Activated naive CD4-positive, alpha-beta T cell treated with anti-CD3 and anti-CD28 coated beads, Interleukin-2, amount 50 U/mL, for 72 hours (primary cell): ENCODE results near the gene OGA. TPM values are rescaled to one million over a fixed set of nuclear protein-coding genes. Genes with fewer than 3 reads are reported as not detected.
A peak's percentile ranks its signal among the peaks of the same experiment; 100 is the strongest.

ENCODE experiments used
- ATAC-seq, 2 donors: fragments of 150-1000 bp; cut with Tn5 transposase; 2 replicates each; pipeline ENCODE4 v1.10.0; 2021; ENCODE audit warnings: mild to moderate bottlenecking in 2 of 2, moderate library complexity in 2 of 2
- DNase-seq, 2 donors: peaks; one replicate each; pipeline ENCODE4 v3.0.0; 2021 to 2022; ENCODE audit warnings: low spot score in 2 of 2
- H3K27ac Mint-ChIP-seq, 2 donors: one replicate each; pipeline ENCODE4 v1.8.0; 2022; ENCODE audit warnings: mild to moderate bottlenecking in 2 of 2, mixed read lengths in 2 of 2
- H3K36me3 Mint-ChIP-seq, 2 donors: one replicate each; pipeline ENCODE4 v1.8.0; 2022; ENCODE audit warnings: mixed read lengths in 2 of 2
- H3K9me3 Mint-ChIP-seq, 2 donors: one replicate each; pipeline ENCODE4 v1.8.0; 2022; ENCODE audit warnings: mixed read lengths in 2 of 2
- total RNA-seq, 2 donors: library from RNA; stranded (reverse); gene quantifications; one replicate each; pipeline ENCODE4 v1.2.3, GENCODE V29; 2022

The OGA gene
- 100 to 1,000 TPM; 136 to 238 TPM for total RNA-seq

GRCh38 chr10:101818119-101818871 is at the start of gene OGA:
Gene OGA (minus strand): TSS chr10:101818444. CDS start chr10:101818022, 422 bp downstream.
- Mint-ChIP-seq H3K36me3 (peaks cover 19 to 32% of the 10 kb centered on the region in 2 donors), H3K9me3 (no peaks in the 10 kb centered on the region), H3K27ac (peak within 1 kb of the TSS; percentile 96 to 97)
- peak; percentile 90 to 94 for ATAC-seq
- DNase-seq: peak; percentile 95 to 98

DNA sequence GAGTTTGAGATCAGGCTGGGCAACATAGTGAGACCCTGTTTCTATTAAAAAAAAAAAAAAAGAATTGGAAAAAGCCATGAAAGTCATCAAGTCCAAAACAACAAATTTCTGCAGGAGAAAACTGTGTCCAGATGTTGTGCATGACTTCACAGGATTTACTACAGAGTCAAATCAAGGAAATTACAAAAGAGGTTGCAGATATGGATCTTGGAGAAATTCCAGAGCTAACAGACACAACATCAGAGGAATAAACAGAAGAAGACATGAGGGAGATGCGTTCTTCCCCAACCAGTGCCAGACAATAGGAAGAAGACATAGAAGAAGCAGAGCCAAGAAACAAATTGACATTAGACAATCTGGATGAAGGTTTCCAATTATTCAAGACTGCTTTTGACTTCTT is 49.7 kb upstream of the OGA start:
- no peak for ATAC-seq
- H3K9me3 Mint-ChIP-seq: no peaks in the 10 kb centered on the region

GRCh38 chr10:101859530-101859929 is 41.3 kb upstream of the OGA start:
- H3K27ac Mint-ChIP-seq: no peak overlapping the region
- ATAC-seq (no peak), DNase-seq (no peak)
- peaks cover 19 to 24% of the 10 kb centered on the region in 2 donors for H3K36me3 Mint-ChIP-seq
- H3K9me3 Mint-ChIP-seq: peaks cover 6 to 7% of the 10 kb centered on the region in 2 donors

More for the DNA sequence above, 49.7 kb upstream of the OGA start:
- no peak overlapping the region for H3K27ac Mint-ChIP-seq
- no peak for DNase-seq
- peaks cover 6 to 9% of the 10 kb centered on the region in 2 donors for H3K36me3 Mint-ChIP-seq

DNA sequence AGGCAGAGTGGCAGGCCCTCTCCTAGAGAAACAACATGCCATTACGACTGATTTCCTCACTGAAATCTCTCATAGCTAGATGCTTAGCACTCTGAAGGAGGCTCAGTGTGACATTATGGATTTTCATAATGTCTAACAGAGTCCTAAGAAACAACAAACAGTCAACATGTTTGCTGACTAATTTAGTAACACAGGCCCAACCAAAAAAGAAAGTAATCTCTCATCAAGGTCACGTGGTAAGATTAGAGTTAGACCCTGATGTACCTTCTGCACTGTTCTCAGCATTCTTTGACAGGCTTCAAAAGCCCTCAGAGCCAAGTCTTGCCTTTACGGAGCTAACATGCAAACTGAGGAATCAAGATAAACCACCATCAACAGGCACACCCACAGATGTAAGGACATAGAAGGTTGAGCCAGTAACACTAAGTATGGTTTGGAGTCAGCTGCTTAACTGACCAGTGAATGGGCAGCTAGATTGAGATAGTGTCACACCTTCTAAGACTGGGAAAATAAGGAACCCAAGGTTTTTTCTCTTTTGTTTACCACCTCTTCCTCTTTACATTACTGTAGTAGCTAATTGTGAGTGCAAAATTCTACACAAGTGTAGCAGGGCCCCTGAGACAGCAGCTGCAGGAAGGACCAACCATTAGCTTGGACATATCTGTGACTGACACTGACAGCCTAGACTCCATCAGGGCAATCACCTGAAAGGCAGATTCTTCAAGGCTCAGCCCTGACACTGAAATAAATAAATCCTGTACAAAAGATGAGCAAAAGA is 40.7 kb upstream of the OGA start:
- Mint-ChIP-seq H3K27ac (no peak overlapping the region), H3K9me3 (peaks cover 6 to 7% of the 10 kb centered on the region in 2 donors), H3K36me3 (peaks cover 19 to 24% of the 10 kb centered on the region in 2 donors)
- DNase-seq: no peak
- ATAC-seq: peak in 1 of 2 donors; percentile 88

DNA sequence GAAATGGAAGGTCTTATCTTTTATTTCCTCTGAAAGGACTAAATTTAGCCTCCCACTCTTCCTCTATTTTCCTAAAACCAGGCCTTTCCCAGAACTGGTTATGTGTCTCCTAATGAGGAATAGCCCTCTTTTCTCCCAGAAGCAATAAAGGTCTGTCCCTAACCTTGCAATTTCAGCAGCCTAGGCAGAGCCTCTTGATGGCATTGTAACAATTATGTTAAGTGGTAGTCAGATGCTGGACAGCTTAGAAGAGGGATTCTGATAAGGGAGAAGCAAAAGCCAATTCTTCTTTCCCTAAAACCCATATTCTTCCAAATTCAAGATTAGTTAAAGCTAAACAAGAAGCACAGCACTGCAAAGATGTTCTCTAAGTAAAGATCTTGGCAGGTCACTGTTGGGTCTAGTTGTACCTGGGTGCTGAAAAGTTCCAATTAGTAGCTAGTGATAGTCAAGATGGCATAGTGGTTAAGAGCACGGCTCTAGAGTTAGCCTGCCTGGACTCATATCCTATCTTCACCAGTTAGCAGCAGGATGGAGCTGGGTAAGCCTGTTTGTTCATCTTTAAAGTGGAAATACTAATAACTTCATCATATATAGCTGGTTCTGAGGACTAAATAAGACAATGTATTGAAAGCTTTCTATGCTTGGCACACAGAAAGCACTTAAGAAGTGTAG is 39.7 kb upstream of the OGA start:
- Mint-ChIP-seq H3K9me3 (peaks cover 6 to 7% of the 10 kb centered on the region in 2 donors), H3K36me3 (peaks cover 19 to 24% of the 10 kb centered on the region in 2 donors), H3K27ac (no peak overlapping the region)
- ATAC-seq (no peak), DNase-seq (no peak)

GRCh38 chr10:101856626-101857025 is 38.4 kb upstream of the OGA start:
- peaks cover 6 to 7% of the 10 kb centered on the region in 2 donors for H3K9me3 Mint-ChIP-seq
- H3K36me3 Mint-ChIP-seq: peaks cover 19% of the 10 kb centered on the region in 2 donors
- no peak for DNase-seq
- no peak overlapping the region for H3K27ac Mint-ChIP-seq
- no peak for ATAC-seq

- H3K27ac Mint-ChIP-seq: no peak overlapping the region
- no peak for ATAC-seq
- DNase-seq: no peak
Observed at GRCh38 chr10:101851411-101852116, 33.3 kb upstream of the OGA start.

DNA sequence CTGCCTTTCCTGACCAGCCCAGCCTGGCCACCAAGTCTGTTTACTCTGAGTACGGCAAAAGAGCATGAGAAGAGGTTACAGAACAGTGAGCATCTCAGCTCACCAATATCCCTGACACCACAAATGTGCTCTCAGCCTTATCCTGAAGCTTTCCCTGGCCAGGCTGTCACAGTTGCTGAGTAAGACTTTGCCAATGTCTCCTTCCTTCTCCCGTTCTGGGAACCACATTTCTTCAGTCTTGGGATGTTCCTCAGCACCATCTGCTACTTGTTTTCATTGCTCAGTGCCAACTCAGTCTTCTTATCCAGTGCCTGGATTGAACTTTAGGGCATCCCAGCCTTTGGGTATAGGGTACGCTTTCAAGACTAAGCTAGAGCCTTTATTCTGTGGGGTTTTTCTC is 32.5 kb upstream of the OGA start:
- H3K27ac Mint-ChIP-seq: no peak overlapping the region
- no peaks in the 10 kb centered on the region for H3K36me3 Mint-ChIP-seq
- ATAC-seq (no peak), DNase-seq (no peak)
- H3K9me3 Mint-ChIP-seq: no peaks in the 10 kb centered on the region

More at GRCh38 chr10:101851411-101852116, 33.3 kb upstream of the OGA start:
- Mint-ChIP-seq H3K36me3 (no peaks in the 10 kb centered on the region), H3K9me3 (no peaks in the 10 kb centered on the region)

- no peak for DNase-seq
- H3K9me3 Mint-ChIP-seq: no peaks in the 10 kb centered on the region
- H3K27ac Mint-ChIP-seq: peak overlapping the region in 1 of 2 donors; percentile 10
- ATAC-seq: no peak
- no peaks in the 10 kb centered on the region for H3K36me3 Mint-ChIP-seq
Observed at GRCh38 chr10:101848894-101849351, 30.7 kb upstream of the OGA start.

DNA sequence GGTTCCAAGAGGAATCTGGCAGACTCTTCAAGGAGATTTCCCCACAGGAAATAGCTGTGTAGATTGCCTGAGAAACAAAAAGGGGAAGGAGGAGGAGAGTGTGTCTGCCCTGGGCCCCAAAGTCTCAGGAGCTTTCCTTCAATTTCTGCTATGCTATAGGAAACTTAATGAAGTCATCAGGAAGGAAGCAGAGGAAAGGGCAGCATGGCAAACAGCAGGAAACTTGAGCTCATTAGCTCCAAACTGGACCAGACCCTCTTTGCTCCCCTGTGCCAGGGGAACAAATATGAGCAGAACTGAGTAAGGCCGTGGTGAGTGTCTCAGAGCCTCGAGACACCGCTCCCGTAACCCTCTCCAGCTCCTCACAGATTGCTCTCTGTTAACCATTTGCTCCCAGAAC is 30.2 kb upstream of the OGA start:
- H3K36me3 Mint-ChIP-seq: no peaks in the 10 kb centered on the region
- DNase-seq (no peak), ATAC-seq (no peak)
- H3K9me3 Mint-ChIP-seq: no peaks in the 10 kb centered on the region
- H3K27ac Mint-ChIP-seq: no peak overlapping the region

- no peak overlapping the region for H3K27ac Mint-ChIP-seq
- no peak for DNase-seq
- no peaks in the 10 kb centered on the region for H3K9me3 Mint-ChIP-seq
- ATAC-seq: no peak
- no peaks in the 10 kb centered on the region for H3K36me3 Mint-ChIP-seq
Observed at GRCh38 chr10:101845893-101846292, 27.6 kb upstream of the OGA start.

GRCh38 chr10:101843032-101844021 is 25.1 kb upstream of the OGA start, which contains the start of gene KCNIP2:
Gene KCNIP2 (minus strand): TSS chr10:101843800. CDS start chr10:101843568, 232 bp downstream.
- H3K27ac Mint-ChIP-seq: peak within 1 kb of the TSS; percentile 65 to 72
- ATAC-seq: peak; percentile 28 to 56
- H3K9me3 Mint-ChIP-seq: no peaks in the 10 kb centered on the region
- no peaks in the 10 kb centered on the region for H3K36me3 Mint-ChIP-seq
- peak in 1 of 2 donors; percentile 56 for DNase-seq

DNA sequence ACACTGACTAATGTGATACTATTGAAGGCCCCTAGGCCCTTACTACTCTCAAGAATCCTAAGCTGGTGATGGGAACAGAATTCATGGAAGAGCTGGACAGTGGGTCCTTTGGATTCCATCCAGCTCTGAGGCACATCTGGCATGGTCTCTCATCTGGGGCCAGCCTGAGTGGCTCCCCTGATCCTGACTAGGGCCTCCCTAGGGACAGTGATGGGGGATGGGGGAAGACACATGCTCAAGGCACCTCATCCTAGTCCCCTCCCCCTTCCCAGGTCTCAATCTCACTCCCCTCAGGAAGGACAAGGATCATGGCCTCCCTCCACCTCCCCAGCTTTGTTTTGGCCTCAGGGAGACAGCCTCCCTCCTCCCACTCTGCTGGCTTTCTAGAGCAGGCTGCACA is 23.6 kb upstream of the OGA start:
- no peak for ATAC-seq
- Mint-ChIP-seq H3K27ac (no peak overlapping the region), H3K9me3 (no peaks in the 10 kb centered on the region), H3K36me3 (no peaks in the 10 kb centered on the region)
- peak in 1 of 2 donors; percentile 54 for DNase-seq

DNA sequence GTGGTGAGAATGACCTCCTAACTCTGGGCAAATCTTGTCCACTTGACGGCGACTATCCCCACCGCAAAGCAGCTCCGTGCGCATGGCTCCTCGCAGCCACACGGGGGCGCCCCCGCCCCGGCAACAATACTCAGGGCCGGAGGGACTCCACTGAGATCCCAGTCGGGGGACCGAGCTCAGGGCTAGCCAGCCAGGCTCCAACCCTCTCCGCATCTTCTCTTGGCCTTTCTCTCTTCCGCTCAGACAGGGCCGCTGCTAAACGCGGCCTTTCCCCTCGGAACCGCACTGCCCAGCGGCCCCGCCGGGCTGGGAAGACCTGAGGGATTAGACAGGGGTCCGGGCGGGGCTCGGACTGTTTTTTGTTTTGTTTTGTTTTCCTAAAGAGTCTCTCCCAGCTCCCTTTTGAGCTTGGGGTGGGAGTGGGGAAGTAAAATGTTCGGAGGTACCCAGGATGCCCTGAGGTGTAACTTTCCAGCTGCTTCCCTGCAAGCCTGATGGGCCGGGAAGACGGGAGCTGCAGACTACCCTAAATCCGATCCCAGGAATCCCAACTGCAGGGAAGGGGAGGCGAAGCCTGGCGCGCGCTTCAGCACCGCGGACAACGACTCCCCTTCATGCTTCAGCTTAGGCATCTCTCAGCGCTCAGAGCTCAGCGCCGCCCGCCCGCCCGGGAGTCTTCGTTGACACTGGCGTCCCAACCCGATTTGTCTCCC is 22.7 kb upstream of the OGA start:
- H3K27ac Mint-ChIP-seq: peak overlapping the region; percentile 75 to 76
- ATAC-seq (peak; percentile 73 to 74), DNase-seq (peak; percentile 82 to 87)
- no peaks in the 10 kb centered on the region for H3K36me3 Mint-ChIP-seq
- H3K9me3 Mint-ChIP-seq: no peaks in the 10 kb centered on the region
